Stimulated activated CD4-positive, alpha-beta T cell treated with anti-CD3 and anti-CD28 coated beads, Interleukin-1b, Interleukin-23, amount 100 ng/mL, for 1 hour (primary cell): ENCODE data around the gene ITPKA.
A peak's percentile ranks its signal among the peaks of the same experiment; 100 is the strongest.
"Not testable (repeated sequence)": the region's sequence is repeated elsewhere in the genome, so short reads cannot be mapped to it uniquely, and the experiment has no call there.

ENCODE experiments used
- DNase-seq, 2 donors: peaks; one replicate each; pipeline ENCODE4 v3.0.0-alpha.2; 2020; ENCODE audit warnings: low read depth in 2 of 2

Gene ITPKA

DNA sequence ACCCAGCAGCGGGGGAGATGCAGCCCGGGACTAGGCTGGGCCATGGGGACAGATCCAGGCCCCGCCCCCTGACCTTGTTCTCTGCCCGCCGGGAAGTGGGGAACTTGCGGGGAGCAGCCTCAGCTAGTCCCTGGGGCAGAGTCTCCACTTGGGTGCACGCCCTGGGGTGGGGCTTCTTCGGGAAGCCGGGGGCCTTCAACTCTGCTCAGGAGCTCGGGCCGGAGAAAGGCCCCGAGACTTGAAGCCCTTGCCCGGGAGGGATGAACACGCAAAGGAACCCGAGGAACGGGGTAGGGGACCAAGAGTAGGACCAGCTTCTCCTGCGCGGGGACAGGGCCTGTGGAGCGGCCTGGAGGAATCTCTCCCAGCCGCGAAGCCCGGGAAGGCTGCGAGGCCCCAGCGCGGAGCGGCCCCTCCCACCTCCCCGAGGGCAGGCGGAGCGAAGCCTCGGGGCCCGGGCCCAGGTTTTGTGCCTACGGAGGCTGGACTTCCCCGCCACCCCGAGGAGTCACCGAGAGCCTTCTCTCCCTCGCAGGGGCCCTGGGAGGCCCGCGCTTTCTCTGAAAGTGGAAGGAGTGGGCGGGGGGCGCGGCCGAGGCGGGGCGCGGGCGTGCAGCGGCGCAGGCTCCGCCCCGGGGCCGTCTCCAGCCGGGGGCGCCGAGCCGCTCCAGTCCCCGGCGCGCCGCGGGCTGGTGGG is at the start of gene ITPKA:
ITPKA (plus strand) TSS at position 670 of the 697 bp plus-strand sequence. CDS start 54 bp downstream, outside the sequence.
- peak; percentile 32 to 88 for DNase-seq

DNA sequence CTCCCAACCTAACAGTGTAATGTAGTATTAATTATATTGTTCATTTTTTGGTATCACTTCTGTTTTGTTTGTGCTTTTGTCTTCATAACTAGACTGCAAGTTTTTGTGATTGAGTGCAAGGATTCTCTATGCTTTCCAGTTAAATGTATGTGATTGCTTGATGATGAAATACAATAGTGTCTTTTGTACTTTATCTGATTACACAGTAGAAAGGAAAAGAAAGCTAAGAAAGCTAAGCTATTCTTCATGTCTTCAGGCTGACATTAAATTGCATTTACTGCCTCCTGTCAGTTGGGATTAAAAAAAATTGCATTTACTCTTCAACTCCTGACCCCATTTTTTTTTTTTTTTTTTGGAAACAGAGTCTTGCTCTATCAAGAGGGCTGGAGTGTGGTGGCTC is 48.3 kb upstream of the ITPKA start:
- DNase-seq: no peak

DNA sequence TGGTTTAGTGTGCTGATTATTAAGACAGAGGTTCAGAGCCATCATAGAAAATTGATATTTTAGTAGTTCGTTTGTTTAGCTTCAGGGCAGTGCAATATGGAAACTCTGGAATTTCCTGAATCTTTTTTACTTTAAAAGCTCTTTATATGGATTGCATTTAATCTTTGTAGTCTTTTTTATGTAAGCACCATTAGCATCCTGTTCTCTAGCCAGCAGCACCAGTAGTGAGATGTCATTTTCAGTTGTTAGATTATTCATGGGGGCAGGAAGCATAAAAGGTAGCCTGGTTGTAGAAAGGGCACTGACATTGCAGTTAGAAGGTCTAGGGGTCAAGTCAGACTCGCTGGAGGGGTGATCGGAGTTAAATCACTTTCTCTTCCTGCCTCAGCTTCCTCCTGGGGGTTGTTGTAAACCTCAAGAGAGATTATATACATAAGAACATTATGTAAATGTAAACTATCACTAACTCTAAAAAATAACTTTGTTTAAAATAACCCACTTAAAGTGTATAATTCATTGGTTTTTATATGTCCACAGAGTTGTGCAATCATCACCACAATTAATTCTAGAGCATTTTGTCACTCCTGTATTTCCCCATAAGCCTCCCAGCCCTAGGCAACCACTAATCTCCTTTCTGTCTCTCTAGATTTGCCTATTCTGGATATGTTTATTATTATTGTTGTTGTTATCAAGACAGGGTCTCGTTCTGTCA is 31.4 kb upstream of the ITPKA start:
- no peak for DNase-seq

DNA sequence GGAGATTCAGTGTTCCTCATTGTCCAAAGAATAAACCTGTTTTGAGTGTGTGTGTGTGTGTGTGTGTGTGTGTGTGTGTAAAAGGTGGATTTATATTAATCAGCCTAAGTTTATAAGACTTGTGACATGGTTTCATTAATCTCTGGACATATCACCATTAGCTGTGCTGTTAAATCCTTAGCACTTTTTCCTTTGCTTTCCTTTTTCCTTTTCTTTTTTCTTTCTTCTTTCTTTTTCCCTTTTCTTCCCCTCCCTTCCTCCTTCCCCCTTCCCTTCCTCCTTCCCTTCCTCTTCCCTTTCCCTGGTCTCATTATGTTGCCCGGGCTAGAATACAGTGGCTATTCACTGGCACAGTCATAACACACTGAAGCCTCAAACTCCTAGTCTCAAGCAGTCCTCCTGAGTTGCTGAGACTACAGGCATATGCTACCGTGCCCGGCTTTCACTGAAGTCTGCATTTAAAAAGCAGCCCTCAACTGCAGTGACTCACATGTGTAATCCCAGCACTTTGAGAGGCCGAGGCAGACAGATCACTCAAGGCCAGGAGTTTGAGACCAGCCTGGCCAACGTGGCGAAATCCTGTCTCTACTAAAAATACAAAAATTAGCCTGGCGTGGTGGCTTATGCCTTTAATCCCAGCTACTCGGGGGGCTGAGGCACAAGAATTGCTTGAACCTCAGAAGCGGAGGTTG is 28.6 kb upstream of the ITPKA start:
- DNase-seq: no peak

DNA sequence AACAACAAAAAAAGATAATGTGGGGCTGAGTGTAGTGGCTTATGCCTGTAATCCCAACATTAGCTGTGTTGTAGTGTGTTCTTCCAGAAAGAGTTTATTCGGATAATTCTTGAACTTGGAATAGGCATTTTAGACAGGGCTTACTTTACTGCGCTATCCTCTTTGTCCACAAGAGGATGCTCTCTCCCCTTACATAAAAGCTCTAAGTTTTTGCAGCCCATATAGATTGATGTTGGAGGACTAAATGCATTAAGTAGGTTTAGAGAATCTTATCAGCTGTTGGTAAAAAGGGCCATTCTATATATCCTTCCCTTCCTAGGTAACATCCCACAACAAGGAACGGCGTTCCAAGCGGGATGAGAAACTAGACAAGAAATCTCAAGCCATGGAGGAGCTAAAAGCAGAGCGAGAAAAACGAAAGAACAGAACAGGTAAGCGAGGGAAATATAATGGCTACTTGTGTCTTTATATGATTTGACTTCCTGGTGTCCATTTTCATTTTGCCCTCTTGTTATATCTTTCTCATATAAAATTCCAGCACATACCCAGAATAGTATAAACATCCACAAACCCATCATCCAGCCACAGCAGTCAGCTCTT is 27.8 kb upstream of the ITPKA start:
- no peak for DNase-seq

DNA sequence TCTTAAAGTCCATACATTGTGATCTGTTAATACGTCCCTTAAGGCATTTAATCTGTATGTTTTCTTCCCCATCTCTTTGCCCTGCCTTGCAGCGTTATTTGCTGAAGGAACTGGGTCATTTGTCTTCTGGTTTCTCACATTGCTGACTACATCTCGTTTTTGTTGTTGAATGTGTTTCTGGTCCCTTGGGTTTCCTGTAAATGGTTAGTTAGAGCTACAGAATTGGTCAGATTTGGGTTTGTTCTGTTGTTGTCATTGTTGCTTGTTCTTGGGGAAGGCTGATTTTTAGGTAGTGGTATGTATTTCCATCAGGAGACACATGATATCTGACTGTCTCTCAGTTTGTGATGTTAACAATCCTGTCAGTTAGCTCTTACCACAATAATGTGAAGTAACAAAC is 27.0 kb upstream of the ITPKA start:
- DNase-seq: no peak

DNA sequence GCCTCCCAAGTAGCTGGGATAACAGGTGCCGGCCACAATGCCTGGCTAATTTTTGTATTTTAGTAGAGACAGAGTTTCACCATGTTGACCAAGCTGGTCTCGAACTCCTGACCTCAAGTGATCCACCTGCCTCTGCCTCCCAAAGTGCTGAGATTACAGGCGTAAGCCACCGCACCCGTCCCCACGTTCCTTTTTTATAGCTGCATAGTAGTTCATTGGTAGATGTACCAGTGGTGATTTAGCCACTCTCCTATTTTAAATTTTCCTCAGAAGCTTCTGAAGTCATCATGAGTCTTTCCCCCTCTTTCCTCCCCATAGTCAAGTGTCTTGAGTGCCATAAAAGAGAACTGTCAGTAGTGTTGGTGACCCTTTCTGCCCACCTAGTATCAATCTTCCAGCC is 24.0 kb upstream of the ITPKA start:
- DNase-seq: not testable (repeated sequence)

DNA sequence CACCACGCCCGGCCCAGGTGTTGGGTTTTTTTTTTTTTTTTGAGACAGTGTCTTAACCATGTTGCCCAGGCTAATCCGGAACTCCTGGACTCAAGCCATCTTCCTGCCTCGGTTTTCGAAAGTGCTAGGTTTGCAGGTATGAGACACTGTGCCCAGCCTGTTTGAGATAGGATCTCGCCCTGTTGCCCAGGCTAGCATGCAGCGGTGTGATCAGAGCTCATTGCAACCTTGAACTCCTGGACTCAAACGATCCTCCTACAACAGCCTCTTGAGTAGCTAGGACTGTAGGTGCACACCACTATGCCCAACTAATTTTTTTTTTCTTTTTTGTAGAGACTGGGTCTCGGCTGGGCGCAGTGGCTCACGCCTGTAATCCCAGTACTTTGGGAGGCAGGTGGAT is 20.3 kb upstream of the ITPKA start:
- DNase-seq: no peak

DNA sequence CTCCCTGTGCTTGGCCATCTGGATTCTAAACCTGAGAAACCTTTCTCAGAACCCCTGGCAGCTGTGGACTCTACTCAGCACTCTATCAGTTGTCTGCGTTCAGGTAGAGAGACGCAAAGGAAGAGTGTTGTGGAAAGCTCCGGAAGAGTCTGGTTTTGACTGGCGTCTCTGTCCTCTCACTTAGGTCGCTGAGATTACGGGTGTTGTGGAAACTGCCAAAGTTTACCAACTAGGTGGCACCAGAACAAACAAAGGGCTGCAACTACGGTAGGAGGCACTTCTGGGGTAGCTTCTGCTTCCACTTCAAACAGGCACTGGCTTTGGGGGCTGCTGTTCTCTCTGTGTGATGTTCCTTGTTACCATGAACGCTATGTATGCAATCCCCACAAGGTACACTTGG is 19.2 kb upstream of the ITPKA start:
- no peak for DNase-seq

DNA sequence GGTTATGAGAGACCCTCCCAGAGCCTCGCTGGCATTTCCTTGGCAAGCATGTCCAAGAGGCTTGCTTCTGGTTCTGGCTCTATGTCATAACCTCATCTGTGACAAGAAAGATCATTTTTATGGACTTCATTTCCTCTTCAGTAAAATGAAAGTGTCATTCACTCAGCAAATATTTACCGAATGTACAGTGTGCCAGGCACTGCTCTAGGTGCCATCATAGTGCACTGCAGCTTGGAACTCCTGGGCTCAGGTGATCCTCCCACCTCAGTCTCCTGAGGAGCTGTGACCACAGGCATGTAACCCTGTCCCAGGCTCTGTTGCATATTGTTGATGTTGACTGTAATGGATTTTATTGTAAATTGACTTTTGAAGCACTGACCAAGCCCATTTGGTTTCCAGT is 18.7 kb upstream of the ITPKA start:
- no peak for DNase-seq

DNA sequence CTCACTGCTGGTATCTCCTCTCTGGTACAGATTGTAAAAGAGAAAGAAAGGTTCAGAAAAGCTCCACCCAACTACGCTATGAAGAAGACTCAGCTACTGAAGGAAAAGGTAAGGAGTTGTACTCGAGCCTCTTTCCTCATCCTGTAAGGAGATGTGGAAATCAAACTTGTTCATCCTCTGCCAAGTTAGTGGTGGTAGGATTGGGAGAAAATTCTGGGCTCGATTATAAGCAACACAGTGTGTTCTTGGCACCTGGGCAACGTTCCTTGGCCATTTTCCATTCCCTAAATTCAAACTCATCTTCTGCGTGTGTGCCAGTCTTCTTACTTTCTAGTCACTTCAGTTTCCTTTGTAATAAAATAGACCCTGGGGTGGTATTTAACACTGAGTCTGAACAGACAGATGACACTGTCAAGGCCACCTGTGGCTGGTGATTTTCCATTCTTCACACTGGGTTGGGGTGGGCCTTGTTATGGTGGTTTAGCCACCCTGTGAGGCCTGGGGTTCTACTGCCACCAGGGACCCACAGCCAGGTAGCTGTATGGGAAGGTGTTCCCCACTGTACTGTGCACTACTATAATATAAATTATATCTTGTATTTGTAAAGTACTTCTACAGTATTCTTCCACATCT is 17.1 kb upstream of the ITPKA start:
- DNase-seq: no peak

DNA sequence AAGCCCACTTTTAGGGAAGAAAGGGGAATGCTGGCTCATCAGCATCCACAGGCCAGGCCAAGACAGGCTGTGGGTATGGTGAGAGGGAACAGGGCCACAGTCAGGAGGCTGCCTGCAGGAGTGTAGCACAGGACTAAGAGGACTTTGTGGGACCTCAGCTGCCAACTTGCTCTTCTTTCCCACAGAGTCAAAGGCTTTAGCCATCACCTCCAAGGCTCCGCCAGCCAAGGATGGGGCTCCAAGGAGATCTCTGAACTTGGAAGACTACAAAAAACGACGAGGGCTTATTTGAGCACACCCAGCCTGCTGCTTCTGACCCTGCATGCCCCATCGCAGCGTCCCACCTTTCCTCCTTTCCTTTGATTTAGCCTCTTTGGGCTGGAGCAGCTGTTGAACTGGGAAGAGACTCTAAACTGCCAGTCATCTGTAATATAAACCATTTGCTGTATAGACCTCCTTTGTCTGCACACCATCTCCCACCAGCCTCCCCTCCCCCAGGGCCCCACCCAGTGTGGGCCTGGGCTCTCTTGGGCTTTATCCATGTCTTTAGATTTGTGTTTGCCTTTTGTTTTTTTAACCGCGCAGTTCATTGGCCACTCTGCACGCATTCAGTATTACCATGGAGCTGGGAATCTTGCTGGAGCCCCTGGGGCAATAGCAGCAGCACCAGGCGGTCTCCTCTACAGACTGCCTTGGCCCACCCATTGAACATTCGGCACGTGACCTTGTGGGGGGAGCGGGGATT is 13.1 kb upstream of the ITPKA start:
- DNase-seq: no peak

DNA sequence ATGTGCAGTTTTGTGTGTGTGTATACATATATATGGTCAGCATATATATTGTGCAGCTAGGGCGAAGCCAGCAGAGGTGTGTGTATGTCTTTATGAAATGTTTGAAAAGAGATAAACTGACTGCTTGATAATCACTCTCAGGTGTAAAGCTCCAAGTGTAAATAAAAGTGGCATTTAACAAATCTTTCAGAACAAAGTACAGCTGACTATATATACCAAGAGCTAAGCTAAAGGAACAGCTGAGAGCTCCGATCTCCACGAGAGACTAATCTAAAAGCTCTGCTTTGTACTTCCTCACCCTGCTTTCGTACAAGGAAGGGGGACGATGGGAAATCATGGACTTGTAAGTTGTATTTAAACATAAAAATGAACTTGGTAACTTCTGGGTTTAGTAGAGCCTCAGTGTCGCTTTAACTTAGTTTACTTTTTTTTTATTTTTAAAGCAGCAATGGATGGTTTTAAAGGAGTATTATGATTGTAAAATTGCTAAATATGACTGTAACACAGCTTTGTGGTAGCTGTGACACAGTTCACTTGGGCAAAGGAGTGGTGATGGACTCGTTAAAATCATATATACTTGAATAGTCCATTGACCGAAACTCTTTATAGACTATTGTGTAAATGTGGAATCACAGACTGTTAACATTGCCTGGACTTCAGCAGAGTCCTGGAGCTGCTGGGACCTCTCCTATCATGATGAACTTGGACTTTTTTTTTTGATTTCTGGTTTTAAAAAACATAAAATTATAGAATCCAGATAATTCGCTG is 11.4 kb upstream of the ITPKA start:
- DNase-seq: no peak

DNA sequence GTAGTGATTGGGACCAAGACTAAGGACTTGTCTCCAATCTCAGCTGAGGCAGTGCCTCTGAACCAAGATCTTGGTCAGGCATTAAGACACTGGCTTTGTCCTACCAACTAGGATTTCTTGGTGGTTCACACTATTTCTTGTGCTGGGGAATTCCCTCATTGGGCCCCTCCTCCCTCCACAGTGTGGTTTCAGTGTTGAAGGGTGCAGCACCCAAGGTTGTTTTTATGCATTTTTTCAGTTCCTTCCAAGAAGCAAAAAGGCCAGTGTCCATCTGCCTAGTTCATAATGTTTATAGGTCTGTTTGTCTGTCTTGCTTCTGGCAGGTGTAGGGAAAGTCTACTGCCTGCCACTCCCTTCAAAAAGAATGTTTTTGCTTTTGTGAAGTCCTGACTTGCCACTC is 10.6 kb upstream of the ITPKA start:
- no peak for DNase-seq

DNA sequence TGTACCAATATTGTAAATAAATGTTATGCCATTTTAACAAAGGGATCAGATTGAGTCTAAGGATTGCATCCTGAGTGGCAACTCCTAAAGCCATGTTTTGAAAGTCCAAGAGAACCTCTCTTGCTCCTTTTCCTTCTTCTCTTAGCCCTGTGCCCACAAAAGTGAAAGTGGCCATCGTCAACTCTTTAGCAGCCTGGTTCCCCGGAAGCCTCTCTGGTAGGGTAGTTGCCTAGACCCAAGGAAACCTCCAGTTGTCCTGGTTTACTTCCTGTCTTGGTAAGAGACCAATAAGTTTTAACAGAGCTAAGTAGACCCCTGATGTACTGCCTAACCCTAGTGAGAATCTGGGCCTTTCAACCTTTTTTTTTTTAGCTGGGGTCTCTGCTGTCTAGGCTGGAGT is 10.2 kb upstream of the ITPKA start:
- DNase-seq: no peak

DNA sequence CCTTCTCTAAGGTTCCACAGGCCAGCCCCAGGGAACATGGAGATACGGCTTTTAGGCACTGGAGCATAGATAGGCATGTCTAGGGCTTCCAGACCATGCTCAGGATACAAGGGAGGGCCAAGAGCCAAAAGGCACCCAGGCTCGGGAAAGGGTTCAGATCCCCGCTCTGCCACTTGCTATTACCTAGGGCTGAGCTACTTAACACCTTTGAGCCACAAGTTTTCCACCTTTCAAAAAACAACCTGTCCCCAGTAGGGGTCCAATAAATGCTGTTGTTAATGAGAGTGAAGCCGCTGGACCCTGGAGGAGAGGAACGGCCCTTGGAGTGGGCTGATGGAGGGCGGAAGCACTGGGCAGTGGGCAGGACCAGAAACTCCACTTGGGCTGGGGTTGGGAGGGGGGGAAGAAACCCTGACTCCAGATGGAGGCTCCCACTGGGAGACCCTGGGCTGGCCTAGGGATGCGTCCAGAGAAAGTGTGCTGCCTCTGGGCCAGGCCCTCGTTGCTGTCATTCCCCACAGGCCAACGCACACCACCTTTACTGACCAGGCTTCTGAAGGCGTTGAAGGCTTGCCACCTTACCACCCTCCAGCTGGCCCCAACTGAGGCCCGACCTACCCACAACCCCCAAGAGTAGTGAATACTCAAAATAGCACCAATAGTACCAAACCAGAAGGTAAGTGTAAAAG is 8.6 kb upstream of the ITPKA start:
- no peak for DNase-seq

DNA sequence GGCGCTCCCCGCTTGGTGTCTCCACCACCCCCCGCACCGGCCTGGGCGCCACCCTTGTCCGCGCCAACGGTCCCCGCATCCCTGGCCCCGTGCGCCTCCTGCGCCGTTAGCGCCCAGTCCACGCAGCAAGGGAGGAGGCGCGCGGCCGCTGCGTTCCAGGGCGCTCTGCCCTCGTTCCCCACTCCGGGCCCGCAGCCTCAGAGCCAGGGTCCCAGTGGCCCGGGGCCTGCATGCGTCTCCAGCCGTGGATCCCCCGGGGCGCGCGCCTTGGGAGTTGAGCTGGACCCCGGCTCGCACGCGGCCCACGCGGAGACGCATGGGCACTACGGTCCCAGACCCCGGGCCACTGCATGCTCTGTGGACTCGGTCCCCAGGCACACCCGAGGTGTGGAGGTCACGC is 7.4 kb upstream of the ITPKA start:
- DNase-seq: no peak

DNA sequence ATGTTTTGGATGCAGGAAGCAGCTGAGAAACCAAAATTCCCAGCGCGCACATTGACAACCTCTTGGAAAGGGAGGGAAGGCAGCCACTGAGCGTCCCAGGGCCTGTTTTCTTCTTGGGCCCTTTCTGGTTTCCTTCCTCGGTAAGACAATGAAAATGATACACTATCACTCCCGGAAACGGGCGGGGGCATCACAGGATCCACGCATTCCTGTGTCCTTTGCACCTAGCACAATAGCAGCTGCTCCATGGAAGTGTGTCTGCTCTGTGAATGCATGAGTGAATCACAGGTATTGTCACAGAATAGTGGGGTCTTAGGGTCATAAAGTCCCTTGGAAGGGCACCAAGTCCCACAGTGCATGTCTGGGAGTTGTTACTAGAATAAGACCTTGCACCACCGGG is 6.3 kb upstream of the ITPKA start:
- DNase-seq: no peak

DNA sequence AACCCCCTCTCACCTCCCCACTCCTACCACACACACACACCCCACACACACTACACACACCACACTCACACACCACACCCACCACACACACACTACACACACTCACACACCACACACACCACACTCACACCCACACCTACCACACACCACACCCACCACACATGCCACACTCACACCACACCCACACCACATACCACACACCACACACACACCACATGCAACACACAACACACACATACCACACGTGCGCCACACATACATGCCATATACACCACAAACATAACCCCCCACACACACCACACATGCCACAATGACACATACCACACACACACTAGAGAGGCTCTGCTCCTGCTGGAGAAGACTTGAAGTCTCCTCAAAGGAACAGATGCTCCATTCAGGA is 5.9 kb upstream of the ITPKA start:
- DNase-seq: no peak

DNA sequence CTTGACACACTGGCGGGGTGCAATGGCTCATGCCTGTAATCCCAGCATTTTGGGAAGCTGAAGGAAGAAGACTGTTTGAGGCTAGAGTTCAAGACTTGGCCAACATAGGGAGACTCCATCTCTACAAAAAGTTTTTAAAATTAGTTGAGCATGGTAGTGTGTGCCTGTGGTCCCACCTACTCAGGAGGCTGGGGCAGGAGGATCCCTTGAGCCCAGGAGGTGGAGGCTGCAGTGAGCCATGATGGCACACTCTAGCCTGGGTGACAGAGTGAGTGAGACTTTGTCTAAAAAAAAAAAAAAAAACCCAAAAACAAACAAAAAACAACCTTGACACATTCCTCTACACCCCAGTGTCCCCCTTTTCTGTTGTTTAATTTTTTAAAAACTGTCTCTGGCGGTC is 4.0 kb upstream of the ITPKA start:
- no peak for DNase-seq
